Gastrocnemius medialis (tissue), 4 donors: Measurements from ENCODE around the gene NUBPL. TPM values are rescaled to one million over a fixed set of nuclear protein-coding genes. Genes with fewer than 3 reads are reported as not detected.
"Not testable (repeated sequence)": the region's sequence is repeated elsewhere in the genome, so short reads cannot be mapped to it uniquely, and the experiment has no call there.

Experiments used
- ATAC-seq, 2 donors: fragments of 150-250 bp; one replicate each; pipeline ENCODE4 v1.9.1; 2016
- DNase-seq, 2 donors: peaks; one replicate each; pipeline ENCODE4 v3.0.0-alpha.2; 2019
- H3K27ac ChIP-seq, 4 donors: fragments of 200-600 bp; sonication (generic); 1 replicate in 1 of 4; 2 replicates in 3 of 4; pipeline ENCODE4 v1.5.1; 2016 to 2018; ENCODE audit warnings: mild to moderate bottlenecking in 2 of 4, moderate library complexity in 1 of 4
- H3K27me3 ChIP-seq, 3 donors: fragments of 200-600 bp; sonication (generic) in 2 of 3; 1 replicate in 1 of 3; 2 replicates in 2 of 3; pipeline versions ENCODE4 v1.5.1 to v1.6.0; 2016 to 2019; ENCODE audit warnings: mild to moderate bottlenecking in 1 of 3, moderate library complexity in 1 of 3
- H3K36me3 ChIP-seq, 2 donors: fragments of 200-600 bp; sonication (generic) in 1 of 2; one replicate each; pipeline ENCODE4 v1.5.1; 2017 to 2018
- H3K4me1 ChIP-seq, 2 donors: fragments of 200-600 bp; sonication (generic) in 1 of 2; one replicate each; pipeline ENCODE4 v1.5.1; 2016 to 2017; ENCODE audit warnings: mild to moderate bottlenecking in 2 of 2
- H3K4me3 ChIP-seq, 4 donors: fragments of 200-600 bp; sonication (generic) in 3 of 4; 1 replicate in 1 of 4; 2 replicates in 3 of 4; pipeline ENCODE4 v1.5.1; 2016 to 2019; ENCODE audit warnings: mild to moderate bottlenecking in 2 of 4
- H3K9me3 ChIP-seq, 3 donors: fragments of 200-600 bp; sonication (generic) in 2 of 3; 1 replicate in 1 of 3; 2 replicates in 2 of 3; pipeline ENCODE4 v1.5.1; 2016 to 2019
- CTCF ChIP-seq, 5 experiments: fragments of 450-650 bp in 3 of 5; fragments of 200-600 bp in 2 of 5; sonication (generic) in 2 of 5; IDR thresholded peaks in 4 of 5; conservative IDR thresholded peaks in 1 of 5; 1 replicate in 4 of 5; 2 replicates in 1 of 5; pipeline ENCODE4 v1.5.1; 2016 to 2019; ENCODE audit warnings: antibody characterized with exemption in 5 of 5, mild to moderate bottlenecking in 3 of 5, moderate library complexity in 3 of 5
- POLR2A ChIP-seq, 2 donors: fragments of 450-650 bp; IDR thresholded peaks; one replicate each; pipeline ENCODE4 v1.6.1; 2017; ENCODE audit warnings: antibody characterized with exemption in 2 of 2, mild to moderate bottlenecking in 2 of 2, moderate library complexity in 2 of 2
- in situ Hi-C, 4 donors: fragments of 200-750 bp; cut with MboI; loops; one replicate each; pipeline versions ENCODE4 v1.15.0 to v1.8.0; 2017; ENCODE audit warnings: low sequenced_read_pairs in 4 of 4
- intact Hi-C: fragments of 100-400 bp; cut with DNase I; formaldehyde crosslinking; loops from one replicate; pipeline ENCODE4 v1.15.1; 2023; ENCODE audit warnings: low total_unique reads
- total RNA-seq, 4 donors: library from RNA; depleted of rRNA; stranded (reverse); fragments of >200 nt; gene quantifications; one replicate each; pipeline versions ENCODE4 v1.1.0 to v1.2.3, GENCODE V29; 2016

Gene NUBPL
- total RNA-seq, 4 donors from 2014 or later: 4.5 to 12.3 (median 7.7) TPM

GRCh38 chr14:31622060-31622459 lies 60.9 kb downstream of the NUBPL start:
- Histone ChIP-seq H3K27ac (no peak overlapping the region), H3K4me1 (no peaks in the 10 kb centered on the region), H3K9me3 (no peaks in the 10 kb centered on the region), H3K27me3 (no peaks in the 10 kb centered on the region), H3K36me3 (peaks cover 0 to 11% of the 10 kb centered on the region in 2 donors), H3K4me3 (no peak overlapping the region)
- no peak for DNase-seq
- in situ Hi-C loops (no loop called here), intact Hi-C loops (no loop called here)
- TF ChIP-seq CTCF (IDR thresholded peaks at IDR 0.05 in 4 of 5, conservative IDR thresholded peaks at IDR 0.05 in 1 of 5) (no peak), POLR2A (IDR thresholded peaks at IDR 0.05) (no peak)
- no peak for ATAC-seq

- H3K27ac ChIP-seq, H3K36me3 ChIP-seq, H3K4me1 ChIP-seq, in situ Hi-C loops, intact Hi-C loops, H3K9me3 ChIP-seq, H3K27me3 ChIP-seq, H3K4me3 ChIP-seq, ATAC-seq, DNase-seq: not testable (repeated sequence)
These were observed 91.7 kb downstream of the NUBPL start for GRCh38 chr14:31652900-31653299.

GRCh38 chr14:31657917-31658316 lies 96.7 kb downstream of the NUBPL start:
- no peaks in the 10 kb centered on the region for H3K4me1 ChIP-seq
- intact Hi-C loops (no loop called here), in situ Hi-C loops (no loop called here)
- TF ChIP-seq CTCF (IDR thresholded peaks at IDR 0.05 in 4 of 5, conservative IDR thresholded peaks at IDR 0.05 in 1 of 5) (no peak), POLR2A (IDR thresholded peaks at IDR 0.05) (no peak)
- H3K4me3 ChIP-seq: no peak overlapping the region
- H3K27me3 ChIP-seq: no peaks in the 10 kb centered on the region
- DNase-seq (no peak), ATAC-seq (no peak)
- H3K27ac ChIP-seq: no peak overlapping the region
- H3K9me3 ChIP-seq: no peaks in the 10 kb centered on the region
- H3K36me3 ChIP-seq: no peaks in the 10 kb centered on the region

GRCh38 chr14:31659278-31659677 lies 98.1 kb downstream of the NUBPL start:
- no peaks in the 10 kb centered on the region for H3K27me3 ChIP-seq
- in situ Hi-C loops (no loop called here), intact Hi-C loops (no loop called here)
- no peaks in the 10 kb centered on the region for H3K4me1 ChIP-seq
- H3K36me3 ChIP-seq: no peaks in the 10 kb centered on the region
- ATAC-seq: no peak
- no peak for DNase-seq
- no peak overlapping the region for H3K27ac ChIP-seq
- H3K4me3 ChIP-seq: no peak overlapping the region
- no peaks in the 10 kb centered on the region for H3K9me3 ChIP-seq
- TF ChIP-seq POLR2A (IDR thresholded peaks at IDR 0.05) (no peak), CTCF (IDR thresholded peaks at IDR 0.05 in 4 of 5, conservative IDR thresholded peaks at IDR 0.05 in 1 of 5) (no peak)

- in situ Hi-C loops: no loop called here
- H3K27me3 ChIP-seq: no peaks in the 10 kb centered on the region
- ATAC-seq (no peak), DNase-seq (no peak)
- TF ChIP-seq CTCF (IDR thresholded peaks at IDR 0.05 in 4 of 5, conservative IDR thresholded peaks at IDR 0.05 in 1 of 5) (no peak), POLR2A (IDR thresholded peaks at IDR 0.05) (no peak)
- intact Hi-C loops: no loop called here
- H3K36me3 ChIP-seq: no peaks in the 10 kb centered on the region
- no peaks in the 10 kb centered on the region for H3K4me1 ChIP-seq
- no peak overlapping the region for H3K4me3 ChIP-seq
- H3K9me3 ChIP-seq: no peaks in the 10 kb centered on the region
- H3K27ac ChIP-seq: no peak overlapping the region
These were observed 99.0 kb downstream of the NUBPL start for GRCh38 chr14:31660191-31660590.
